ENCODE results near the gene GPR62.

DNA sequence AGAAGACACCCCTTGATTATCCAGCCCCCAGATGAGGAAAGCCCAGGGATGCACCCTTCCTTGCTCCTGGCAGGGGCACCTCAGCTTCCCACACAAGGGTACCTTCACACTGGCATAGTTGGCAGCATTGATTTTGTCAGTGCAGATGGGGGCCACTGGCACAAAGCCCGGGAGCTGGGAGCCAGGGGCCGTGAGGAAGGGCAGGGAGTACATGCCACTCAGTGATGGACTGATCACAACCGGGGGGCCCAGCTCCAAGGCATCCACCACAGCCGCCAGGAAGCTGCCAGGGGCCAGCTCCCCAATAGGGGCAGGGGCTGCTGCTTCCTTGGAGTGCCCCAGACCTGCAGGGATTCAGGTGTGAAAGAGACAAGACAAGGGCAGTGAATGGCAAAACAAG lies 14.7 kb downstream of the GPR62 start:
- no peak for TF ChIP-seq EZH2 (IDR thresholded peaks at IDR 0.05; ENCODE audit: low read length, unreplicated experiment)
- TF ChIP-seq, protein P1, sequence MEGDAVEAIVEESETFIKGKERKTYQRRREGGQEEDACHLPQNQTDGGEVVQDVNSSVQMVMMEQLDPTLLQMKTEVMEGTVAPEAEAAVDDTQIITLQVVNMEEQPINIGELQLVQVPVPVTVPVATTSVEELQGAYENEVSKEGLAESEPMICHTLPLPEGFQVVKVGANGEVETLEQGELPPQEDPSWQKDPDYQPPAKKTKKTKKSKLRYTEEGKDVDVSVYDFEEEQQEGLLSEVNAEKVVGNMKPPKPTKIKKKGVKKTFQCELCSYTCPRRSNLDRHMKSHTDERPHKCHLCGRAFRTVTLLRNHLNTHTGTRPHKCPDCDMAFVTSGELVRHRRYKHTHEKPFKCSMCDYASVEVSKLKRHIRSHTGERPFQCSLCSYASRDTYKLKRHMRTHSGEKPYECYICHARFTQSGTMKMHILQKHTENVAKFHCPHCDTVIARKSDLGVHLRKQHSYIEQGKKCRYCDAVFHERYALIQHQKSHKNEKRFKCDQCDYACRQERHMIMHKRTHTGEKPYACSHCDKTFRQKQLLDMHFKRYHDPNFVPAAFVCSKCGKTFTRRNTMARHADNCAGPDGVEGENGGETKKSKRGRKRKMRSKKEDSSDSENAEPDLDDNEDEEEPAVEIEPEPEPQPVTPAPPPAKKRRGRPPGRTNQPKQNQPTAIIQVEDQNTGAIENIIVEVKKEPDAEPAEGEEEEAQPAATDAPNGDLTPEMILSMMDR (conservative IDR thresholded peaks at IDR 0.05; ENCODE audit: low read depth, low read length), result no peak
